ENCODE measurements around the gene C3AR1. TPM values are rescaled to one million over a fixed set of nuclear protein-coding genes. Genes with fewer than 3 reads are reported as not detected.

C3AR1 gene
- total RNA-seq, 4 donors from 2014 or later = 4.9 to 18.7 (median 9.0) TPM

DNA sequence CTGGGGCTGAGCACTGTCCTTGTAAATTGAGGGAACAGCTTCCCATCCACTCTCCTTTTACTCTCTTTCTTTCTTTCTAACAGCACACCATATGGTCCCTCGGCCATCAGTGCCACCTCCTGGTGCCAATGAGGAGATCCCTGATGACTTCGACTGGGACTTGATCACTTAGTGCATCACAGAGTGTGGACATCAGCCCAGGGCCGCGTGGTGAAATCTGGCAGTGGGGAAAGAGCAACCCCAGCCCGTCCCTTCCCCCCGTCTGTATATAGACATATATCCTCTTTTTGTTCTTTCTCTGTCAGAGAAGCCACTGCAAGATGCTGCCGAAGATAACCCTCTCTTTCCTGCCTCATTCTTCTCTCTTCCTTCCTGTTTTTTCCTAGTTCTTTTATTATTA lies 13.5 kb downstream of the C3AR1 start:
- Histone ChIP-seq H3K9me3 (no peaks in the 10 kb centered on the region), H3K4me3 (no peak overlapping the region), H3K27me3 (no peaks in the 10 kb centered on the region), H3K36me3 (peaks cover 59 to 89% (median 83%) of the 10 kb centered on the region in 4 donors), H3K27ac (replicated peaks in 1 of 4) (no peak overlapping the region), H3K4me1 (no peaks in the 10 kb centered on the region)
- WGBS = 72% methylated on average over 7 of the region's 7 CpGs
- intact Hi-C loops (cut with DNase I) = no loop called here
- TF ChIP-seq POLR2A (IDR thresholded peaks at IDR 0.05; ENCODE audit: low read depth) = no peak
- TF ChIP-seq EP300 (IDR thresholded peaks at IDR 0.05) = no peak
- TF ChIP-seq, protein P1, sequence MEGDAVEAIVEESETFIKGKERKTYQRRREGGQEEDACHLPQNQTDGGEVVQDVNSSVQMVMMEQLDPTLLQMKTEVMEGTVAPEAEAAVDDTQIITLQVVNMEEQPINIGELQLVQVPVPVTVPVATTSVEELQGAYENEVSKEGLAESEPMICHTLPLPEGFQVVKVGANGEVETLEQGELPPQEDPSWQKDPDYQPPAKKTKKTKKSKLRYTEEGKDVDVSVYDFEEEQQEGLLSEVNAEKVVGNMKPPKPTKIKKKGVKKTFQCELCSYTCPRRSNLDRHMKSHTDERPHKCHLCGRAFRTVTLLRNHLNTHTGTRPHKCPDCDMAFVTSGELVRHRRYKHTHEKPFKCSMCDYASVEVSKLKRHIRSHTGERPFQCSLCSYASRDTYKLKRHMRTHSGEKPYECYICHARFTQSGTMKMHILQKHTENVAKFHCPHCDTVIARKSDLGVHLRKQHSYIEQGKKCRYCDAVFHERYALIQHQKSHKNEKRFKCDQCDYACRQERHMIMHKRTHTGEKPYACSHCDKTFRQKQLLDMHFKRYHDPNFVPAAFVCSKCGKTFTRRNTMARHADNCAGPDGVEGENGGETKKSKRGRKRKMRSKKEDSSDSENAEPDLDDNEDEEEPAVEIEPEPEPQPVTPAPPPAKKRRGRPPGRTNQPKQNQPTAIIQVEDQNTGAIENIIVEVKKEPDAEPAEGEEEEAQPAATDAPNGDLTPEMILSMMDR (IDR thresholded peaks at IDR 0.05) = no peak
- TF ChIP-seq POLR2AphosphoS5 (IDR thresholded peaks at IDR 0.05) = no peak
- no peak for DNase-seq (ENCODE audit: extremely low spot score)

GRCh38 chr12:8050600-8051250 lies 15.4 kb downstream of the C3AR1 start:
- TF ChIP-seq EP300 (IDR thresholded peaks at IDR 0.05) (no peak), POLR2AphosphoS5 (IDR thresholded peaks at IDR 0.05) (no peak), POLR2A (IDR thresholded peaks at IDR 0.05; ENCODE audit: low read depth) (no peak)
- TF ChIP-seq, protein P1 (IDR thresholded peaks at IDR 0.05) = no peak
- DNase-seq (ENCODE audit: extremely low spot score) = no peak
- peaks cover 68 to 98% (median 95%) of the 10 kb centered on the region in 4 donors for H3K36me3 ChIP-seq
- no peak overlapping the region for H3K27ac ChIP-seq (replicated peaks in 1 of 4)
- H3K4me3 ChIP-seq = no peak overlapping the region
- H3K9me3 ChIP-seq = no peaks in the 10 kb centered on the region
- 83% methylated on average over 7 of the region's 7 CpGs for WGBS
- H3K27me3 ChIP-seq = no peaks in the 10 kb centered on the region
- intact Hi-C loops (cut with DNase I) = no loop called here
- peaks cover 0 to 6% (median 1%) of the 10 kb centered on the region in 4 donors for H3K4me1 ChIP-seq

- Histone ChIP-seq H3K36me3 (peaks cover 81 to 98% (median 96%) of the 10 kb centered on the region in 4 donors), H3K27ac (replicated peaks in 1 of 4) (no peak overlapping the region), H3K27me3 (no peaks in the 10 kb centered on the region), H3K4me1 (peaks cover 0 to 8% (median 2%) of the 10 kb centered on the region in 4 donors), H3K4me3 (no peak overlapping the region), H3K9me3 (no peaks in the 10 kb centered on the region)
- WGBS = 70% methylated on average over 4 of the region's 4 CpGs
- no peak for DNase-seq (ENCODE audit: extremely low spot score)
- intact Hi-C loops (cut with DNase I) = no loop called here
- TF ChIP-seq, protein P1 (IDR thresholded peaks at IDR 0.05) = no peak
- TF ChIP-seq POLR2A (IDR thresholded peaks at IDR 0.05; ENCODE audit: low read depth) = no peak
- TF ChIP-seq POLR2AphosphoS5 (IDR thresholded peaks at IDR 0.05) = no peak
- TF ChIP-seq EP300 (IDR thresholded peaks at IDR 0.05) = no peak
Measured at GRCh38 chr12:8048906-8049305, 17.3 kb downstream of the C3AR1 start.

GRCh38 chr12:8047842-8048241 lies 18.3 kb downstream of the C3AR1 start:
- intact Hi-C loops (cut with DNase I) = no loop called here
- H3K36me3 ChIP-seq = peaks cover 82 to 98% (median 95%) of the 10 kb centered on the region in 4 donors
- DNase-seq (ENCODE audit: extremely low spot score) = no peak

More at GRCh38 chr12:8047842-8048241, 18.3 kb downstream of the C3AR1 start:
- 93% methylated on average over 5 of the region's 5 CpGs for WGBS
- peaks cover 0 to 8% (median 2%) of the 10 kb centered on the region in 4 donors for H3K4me1 ChIP-seq
- H3K9me3 ChIP-seq = no peaks in the 10 kb centered on the region
- H3K4me3 ChIP-seq = no peak overlapping the region
- no peak overlapping the region for H3K27ac ChIP-seq (replicated peaks in 1 of 4)
- TF ChIP-seq, protein P1 (IDR thresholded peaks at IDR 0.05) = no peak
- TF ChIP-seq EP300 (IDR thresholded peaks at IDR 0.05) = no peak
- TF ChIP-seq POLR2A (IDR thresholded peaks at IDR 0.05; ENCODE audit: low read depth) = no peak
- no peak for TF ChIP-seq POLR2AphosphoS5 (IDR thresholded peaks at IDR 0.05)
- H3K27me3 ChIP-seq = no peaks in the 10 kb centered on the region
